NCI-H2196 (cell line): ENCODE measurements around the gene RNASE9.
A peak's percentile ranks its signal among the peaks of the same experiment; 100 is the strongest.
"Not testable (repeated sequence)": the region's sequence is repeated elsewhere in the genome, so short reads cannot be mapped to it uniquely, and the experiment has no call there.

ENCODE experiments used
- DNase-seq: peaks from one replicate; lab custom pipeline; 2025; ENCODE audit not compliant: unreplicated experiment; lab: John Stamatoyannopoulos, UW

The RNASE9 gene

GRCh38 chr14:20578325-20578724, 17.5 kb upstream of the RNASE9 start:
- DNase-seq = no peak

GRCh38 chr14:20572382-20572990, 11.6 kb upstream of the RNASE9 start:
- not testable (repeated sequence) for DNase-seq

GRCh38 chr14:20570720-20571119, 9.9 kb upstream of the RNASE9 start:
- not testable (repeated sequence) for DNase-seq

GRCh38 chr14:20569865-20570264, 9.0 kb upstream of the RNASE9 start:
- DNase-seq = not testable (repeated sequence)

- DNase-seq = no peak
These were observed 8.2 kb upstream of the RNASE9 start for GRCh38 chr14:20569066-20569465.

- DNase-seq = no peak
These were observed 7.5 kb upstream of the RNASE9 start for GRCh38 chr14:20568393-20568792.

- not testable (repeated sequence) for DNase-seq
These were observed 6.4 kb upstream of the RNASE9 start for GRCh38 chr14:20567199-20567598.

- no peak for DNase-seq
These were observed 3.7 kb upstream of the RNASE9 start for GRCh38 chr14:20564501-20564997.

GRCh38 chr14:20563971-20564370, 3.1 kb upstream of the RNASE9 start:
- no peak for DNase-seq

GRCh38 chr14:20559461-20559904, 1.4 kb downstream of the RNASE9 start:
- DNase-seq = no peak

- DNase-seq = no peak
These were observed 3.7 kb downstream of the RNASE9 start for GRCh38 chr14:20557212-20557542.

- no peak for DNase-seq
These were observed 4.2 kb downstream of the RNASE9 start for GRCh38 chr14:20556500-20557211.

GRCh38 chr14:20555845-20556244, 5.0 kb downstream of the RNASE9 start:
- no peak for DNase-seq

GRCh38 chr14:20553024-20553423, 7.8 kb downstream of the RNASE9 start:
- no peak for DNase-seq

- DNase-seq = no peak
These were observed 9.2 kb downstream of the RNASE9 start for GRCh38 chr14:20551606-20552005.

- DNase-seq = no peak
These were observed 9.9 kb downstream of the RNASE9 start for GRCh38 chr14:20550926-20551325.

- no peak for DNase-seq
These were observed 12.3 kb downstream of the RNASE9 start for GRCh38 chr14:20548414-20549158.

- DNase-seq = no peak
These were observed 14.0 kb downstream of the RNASE9 start for GRCh38 chr14:20546877-20547276.

- no peak for DNase-seq
These were observed 20.9 kb downstream of the RNASE9 start for GRCh38 chr14:20539906-20540305.

GRCh38 chr14:20530771-20531571, 29.9 kb downstream of the RNASE9 start:
- DNase-seq = peak; percentile 37

GRCh38 chr14:20529806-20530205, 31.0 kb downstream of the RNASE9 start:
- no peak for DNase-seq
